Limb (tissue), 2 donors: ENCODE data around the gene COX10.
A peak's percentile ranks its signal among the peaks of the same experiment; 100 is the strongest.
"Not testable (repeated sequence)": the region's sequence is repeated elsewhere in the genome, so short reads cannot be mapped to it uniquely, and the experiment has no call there.

Experiments
- DNase-seq, 2 donors: peaks; one replicate each; pipeline ENCODE4 v3.0.0-alpha.2; 2016; ENCODE audit errors: extremely low spot score in 2 of 2

The COX10 gene

DNA sequence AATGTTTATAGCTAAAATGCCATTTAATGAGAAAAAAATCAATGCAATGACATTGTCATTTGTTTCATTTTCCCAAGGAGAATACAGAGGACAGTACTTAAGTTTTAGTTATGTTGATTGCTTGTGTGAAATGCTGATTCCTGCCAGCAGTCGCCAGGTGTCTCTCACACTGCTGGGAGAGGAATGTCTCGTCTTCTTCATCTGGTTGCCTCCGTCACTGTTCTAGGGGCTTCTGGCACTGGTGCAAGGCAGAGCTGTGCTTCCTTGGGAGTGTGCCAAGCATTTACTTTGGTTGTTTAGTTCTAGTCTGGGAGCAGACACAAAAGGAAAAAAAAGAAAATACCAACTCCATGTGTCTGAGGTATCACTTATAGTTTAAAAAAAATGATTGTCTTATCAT is 107.7 kb downstream of the COX10 start:
- peak; percentile 40 to 44 for DNase-seq

DNA sequence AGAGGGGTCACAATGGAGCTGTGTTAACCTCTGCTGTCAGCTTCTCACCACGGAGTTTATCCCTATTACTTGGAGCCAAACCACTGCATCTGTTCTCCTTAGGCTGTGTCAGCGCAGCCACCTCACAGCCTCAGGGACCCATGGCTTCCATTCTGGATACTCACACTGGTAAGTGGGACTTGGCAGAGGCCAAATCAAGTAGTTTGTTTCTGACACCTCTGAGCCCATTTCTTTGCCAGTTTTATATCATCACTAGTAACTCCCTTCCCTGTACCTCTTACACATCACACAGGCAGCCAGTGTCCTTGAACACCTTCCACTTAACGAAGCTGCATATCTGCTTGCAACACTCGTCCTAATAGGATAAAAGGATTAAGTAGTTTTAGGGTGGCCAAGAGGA is 108.5 kb downstream of the COX10 start:
- DNase-seq, result not testable (repeated sequence)

- DNase-seq, result not testable (repeated sequence)
Observed at GRCh38 chr17:14179951-14180350, 110.6 kb downstream of the COX10 start.

GRCh38 chr17:14182084-14182483 is 112.8 kb downstream of the COX10 start:
- not testable (repeated sequence) for DNase-seq

DNA sequence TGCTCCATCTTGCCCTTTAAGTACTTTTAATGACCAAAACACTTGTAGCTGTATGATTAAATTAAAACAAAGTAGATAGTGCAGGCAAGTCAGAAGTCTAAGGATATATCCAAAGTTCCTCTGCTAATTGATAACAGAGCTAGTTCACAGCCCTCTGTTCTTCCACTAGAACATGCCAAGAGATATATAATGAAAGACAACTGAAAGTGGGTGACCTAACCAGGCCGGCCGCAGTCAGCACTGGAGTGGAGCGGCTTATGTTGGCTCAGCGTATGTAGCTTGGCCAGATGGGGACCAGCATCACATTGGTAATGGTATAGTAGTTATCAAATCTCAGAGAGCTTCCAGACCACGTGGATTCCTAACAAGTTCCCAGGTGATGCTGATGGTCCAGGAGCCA is 115.2 kb downstream of the COX10 start:
- DNase-seq, result not testable (repeated sequence)

DNA sequence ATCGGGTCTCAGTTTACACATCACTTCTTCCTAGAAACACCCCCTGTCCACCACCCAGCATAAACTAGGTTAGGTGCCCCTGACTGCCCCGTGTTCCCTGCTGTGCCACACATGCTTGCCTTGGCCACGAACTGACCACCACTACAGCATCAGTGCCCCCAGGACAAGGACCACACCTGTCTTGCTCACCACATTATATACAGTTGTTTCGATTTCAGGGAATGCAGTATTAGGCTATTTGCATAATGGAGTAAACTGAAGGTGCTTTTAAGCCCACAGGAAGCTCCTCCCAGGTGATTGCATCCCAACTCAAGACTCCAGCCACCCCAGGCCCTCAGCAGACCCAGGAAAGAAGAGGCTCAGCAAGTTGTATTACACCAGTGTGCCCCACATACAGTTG is 117.1 kb downstream of the COX10 start:
- DNase-seq, result not testable (repeated sequence)

DNA sequence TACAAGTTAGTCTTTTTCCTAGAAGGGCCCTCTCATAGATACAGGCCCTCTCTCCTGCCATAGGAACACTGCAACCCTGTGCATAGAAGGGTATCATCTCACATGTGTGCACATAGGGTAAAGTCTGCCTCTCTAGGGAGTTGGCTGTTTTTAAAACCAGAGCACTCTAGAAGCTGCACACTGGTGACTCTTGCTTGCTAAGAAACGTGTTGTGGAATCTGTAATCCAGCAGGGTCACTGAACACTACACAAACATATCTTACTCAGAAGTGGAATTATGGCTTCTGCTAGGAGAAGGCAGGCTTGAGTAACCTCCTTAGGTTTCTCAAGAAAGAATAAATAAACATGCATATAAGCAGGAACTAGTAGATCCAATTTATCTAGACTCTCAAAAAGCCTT is 121.5 kb downstream of the COX10 start:
- DNase-seq, result not testable (repeated sequence)

- not testable (repeated sequence) for DNase-seq
Observed at GRCh38 chr17:14191469-14191868, 122.2 kb downstream of the COX10 start.

DNA sequence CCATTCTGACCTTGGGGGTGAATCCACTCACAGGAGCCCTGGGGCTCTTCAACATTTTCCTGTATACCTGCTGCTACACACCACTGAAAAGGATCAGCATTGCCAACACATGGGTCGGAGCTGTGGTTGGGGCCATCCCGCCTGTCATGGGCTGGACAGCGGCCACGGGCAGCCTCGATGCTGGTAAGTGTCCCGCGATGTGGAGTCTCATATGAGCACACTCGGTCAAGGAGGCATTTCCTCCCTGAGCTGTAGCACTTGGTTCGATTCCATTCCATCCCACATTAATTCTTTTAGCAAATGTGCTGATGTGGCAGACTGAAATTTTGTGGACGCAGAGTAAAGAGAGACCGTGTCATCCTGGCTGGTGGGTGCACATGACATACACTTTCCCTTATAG is 122.7 kb downstream of the COX10 start:
- not testable (repeated sequence) for DNase-seq

- DNase-seq, result not testable (repeated sequence)
Observed at GRCh38 chr17:14192636-14193344, 123.5 kb downstream of the COX10 start.

DNA sequence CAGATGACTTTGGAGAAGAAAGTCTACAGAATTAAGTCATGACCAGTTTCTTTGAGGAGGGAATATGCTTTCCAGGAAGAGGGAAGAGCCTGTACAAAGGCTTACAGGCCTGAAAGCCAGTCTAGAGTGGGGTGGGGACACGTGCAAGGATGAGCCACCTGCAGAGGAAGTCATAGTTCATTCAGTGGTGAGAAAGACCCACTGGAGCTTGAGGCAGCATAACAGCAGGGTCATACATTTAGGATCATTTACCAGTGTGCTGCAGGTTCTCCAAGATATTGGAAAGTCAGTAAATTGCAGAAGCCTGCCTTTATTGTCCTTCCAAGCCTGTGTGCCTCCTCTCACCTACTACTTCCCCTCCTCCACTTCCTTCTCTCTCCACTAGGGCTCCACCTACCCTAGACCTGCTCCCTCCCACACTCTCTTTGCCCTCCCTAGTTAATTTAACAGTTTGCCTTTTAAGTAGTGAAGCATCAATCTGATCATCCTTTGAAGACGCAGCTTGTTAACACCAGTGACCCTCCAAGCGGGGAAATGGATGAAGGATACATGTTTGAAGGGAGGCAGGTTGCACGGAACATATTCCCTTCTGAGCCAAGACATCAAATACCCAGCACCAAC is 127.2 kb downstream of the COX10 start:
- DNase-seq, result no peak

- DNase-seq, result no peak
Observed at GRCh38 chr17:14197057-14197456, 127.8 kb downstream of the COX10 start.

DNA sequence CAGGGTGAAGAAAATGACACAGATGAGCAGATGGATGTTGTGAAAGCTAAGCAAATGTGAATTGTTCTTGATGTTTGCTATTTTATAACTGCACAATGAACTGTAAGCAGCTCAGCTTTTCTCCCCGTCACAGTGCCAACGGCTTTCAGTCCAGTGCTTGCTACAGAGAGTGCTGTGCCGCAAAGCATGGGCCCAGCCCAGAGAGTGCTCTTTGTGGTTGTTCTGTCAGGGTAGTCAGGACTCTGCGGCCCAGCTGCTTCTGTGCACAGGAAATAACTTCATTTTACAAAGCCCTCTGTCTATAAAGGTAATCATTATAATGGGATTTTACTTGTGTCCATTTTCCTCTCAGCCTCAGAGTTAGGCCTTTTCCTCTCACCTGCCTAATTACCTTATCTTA is 128.3 kb downstream of the COX10 start:
- no peak for DNase-seq

DNA sequence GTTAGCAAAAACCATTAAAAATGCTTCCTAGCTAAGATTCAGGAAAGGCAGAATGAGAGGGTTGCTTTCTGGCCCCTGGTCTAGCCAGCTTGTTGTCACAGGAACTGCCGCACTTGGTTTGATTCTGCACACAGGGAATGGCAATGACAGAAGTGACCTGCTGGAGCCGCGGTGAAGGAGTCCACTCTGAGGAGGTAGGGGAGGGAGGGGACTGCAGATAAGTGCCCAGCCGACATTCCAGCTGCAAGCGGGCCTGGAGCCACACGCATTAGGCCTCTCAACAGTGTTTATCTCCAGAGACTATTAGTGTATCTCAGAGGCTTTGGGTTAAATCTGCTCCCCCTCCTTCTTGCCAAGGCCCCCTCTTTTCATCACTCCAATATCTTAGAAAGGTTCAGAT is 128.7 kb downstream of the COX10 start:
- DNase-seq, result no peak

- DNase-seq, result no peak
Observed at GRCh38 chr17:14198575-14198974, 129.3 kb downstream of the COX10 start.

DNA sequence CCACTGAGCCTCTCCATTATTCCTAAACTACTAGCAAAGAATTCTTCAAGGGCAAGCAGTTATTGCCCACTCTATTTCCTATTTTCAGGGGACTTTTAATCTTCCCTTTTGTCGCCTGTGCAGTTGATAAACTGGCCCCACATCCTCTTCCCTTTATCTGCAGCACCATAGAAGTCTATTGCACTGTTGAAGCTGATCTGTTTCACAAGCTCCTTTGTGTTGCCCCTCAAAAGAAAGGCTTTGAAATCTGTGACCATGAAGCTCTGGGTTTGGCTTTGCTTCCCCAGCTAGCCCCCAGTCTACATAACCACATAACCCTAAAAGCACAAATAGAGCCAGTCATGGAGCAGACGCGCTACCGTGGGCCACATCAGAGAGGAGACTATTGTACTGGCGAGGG is 130.3 kb downstream of the COX10 start:
- no peak for DNase-seq

- no peak for DNase-seq
Observed at GRCh38 chr17:14200354-14200753, 131.1 kb downstream of the COX10 start.

DNA sequence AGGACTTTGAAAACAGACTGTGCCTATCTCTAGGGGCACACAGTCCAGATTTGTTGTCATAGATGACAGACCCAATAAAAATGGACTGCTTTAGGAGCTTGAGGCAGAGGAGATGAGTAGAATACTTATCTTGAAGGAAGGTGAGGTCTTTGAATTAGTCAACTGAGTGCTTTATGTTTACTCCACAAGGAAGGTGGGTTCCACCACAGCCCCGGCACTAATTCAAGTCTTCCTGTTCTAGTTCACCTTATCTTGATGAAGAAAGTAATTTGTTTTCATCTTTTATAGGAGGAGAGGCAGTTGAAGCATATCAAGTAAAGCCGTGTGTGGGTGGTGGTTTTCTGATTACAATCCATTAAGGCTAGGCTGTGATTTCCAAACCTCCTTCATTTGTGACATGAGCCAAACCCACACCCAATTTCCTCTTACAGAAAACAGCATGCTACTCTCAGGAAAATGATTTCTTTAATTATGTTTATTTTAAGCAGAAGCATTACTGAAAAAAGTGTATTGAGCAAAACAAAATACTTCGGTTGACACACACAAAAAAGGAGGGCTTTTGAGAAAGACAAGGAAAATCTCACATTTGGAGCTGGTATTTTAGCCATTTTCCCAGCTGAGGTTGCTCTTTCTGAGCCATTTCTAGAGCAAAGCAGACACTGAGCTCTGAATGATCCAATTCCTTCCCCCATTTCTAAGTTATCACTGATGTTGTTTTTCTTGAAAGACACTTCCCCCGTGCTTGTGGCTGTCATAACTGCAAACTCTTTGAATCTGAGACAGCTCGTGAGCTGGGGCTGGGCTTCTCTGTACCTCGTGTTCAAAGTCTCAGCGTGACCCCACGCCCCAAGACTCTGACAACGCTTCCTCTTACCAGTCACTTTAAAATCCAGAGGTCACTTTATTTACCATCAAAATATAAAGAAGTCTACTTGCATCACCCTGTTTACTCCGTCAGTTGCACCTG is 132.0 kb downstream of the COX10 start:
- no peak for DNase-seq

DNA sequence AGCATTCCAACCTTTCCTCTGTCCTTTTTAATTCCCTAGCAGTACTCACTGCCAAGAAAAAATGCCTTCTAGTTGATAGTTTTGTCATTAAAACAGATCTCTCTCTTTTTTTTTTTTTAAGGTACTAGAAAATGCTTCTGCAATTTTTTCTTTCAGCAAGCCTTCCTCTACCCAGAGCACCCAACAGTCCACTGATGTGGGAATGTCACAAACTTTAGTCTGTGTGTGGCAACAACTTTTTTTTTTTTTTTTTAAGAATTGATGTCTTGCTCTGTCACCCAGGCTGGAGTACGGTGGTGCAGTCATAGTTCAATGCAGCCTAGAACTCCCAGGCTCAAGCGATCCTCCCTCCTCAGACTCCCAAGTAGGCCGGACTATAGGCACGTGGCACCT is 132.7 kb downstream of the COX10 start:
- no peak for DNase-seq

DNA sequence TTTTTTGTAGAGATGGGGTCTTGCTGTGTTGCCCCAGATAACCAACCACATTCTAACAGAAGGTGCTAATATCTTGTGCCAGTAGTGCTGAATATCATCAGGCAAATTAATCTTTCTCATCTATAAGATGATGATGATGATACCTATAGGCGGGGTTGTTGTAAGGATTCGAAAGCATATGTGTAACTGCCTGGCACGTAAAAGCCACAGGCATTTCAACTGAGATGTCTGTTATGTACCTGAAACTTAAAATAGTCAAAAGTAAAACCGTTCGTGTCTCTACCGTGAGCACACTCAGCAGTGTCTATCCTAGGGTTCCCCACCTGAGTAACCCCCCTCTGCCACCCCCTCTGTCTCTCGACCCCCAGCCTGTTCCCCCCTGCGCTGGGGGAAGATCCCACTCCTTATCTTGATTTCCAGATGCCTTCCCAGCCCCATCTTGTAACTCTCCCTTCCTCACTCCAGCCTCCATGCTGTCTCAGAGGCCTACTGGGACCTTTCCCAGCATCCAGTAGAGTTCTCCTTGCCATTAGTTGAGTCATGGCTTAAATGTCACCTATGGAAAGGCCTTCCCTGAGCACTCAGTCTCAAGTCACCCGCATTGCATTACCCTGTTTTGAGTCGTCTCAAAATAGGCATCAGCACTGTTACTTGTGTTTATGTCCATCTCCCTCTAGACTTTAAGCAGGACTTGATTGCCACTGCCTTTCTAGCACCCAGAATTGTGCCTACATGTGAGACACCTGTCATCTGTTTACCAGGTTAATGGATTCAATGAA is 133.3 kb downstream of the COX10 start:
- no peak for DNase-seq

DNA sequence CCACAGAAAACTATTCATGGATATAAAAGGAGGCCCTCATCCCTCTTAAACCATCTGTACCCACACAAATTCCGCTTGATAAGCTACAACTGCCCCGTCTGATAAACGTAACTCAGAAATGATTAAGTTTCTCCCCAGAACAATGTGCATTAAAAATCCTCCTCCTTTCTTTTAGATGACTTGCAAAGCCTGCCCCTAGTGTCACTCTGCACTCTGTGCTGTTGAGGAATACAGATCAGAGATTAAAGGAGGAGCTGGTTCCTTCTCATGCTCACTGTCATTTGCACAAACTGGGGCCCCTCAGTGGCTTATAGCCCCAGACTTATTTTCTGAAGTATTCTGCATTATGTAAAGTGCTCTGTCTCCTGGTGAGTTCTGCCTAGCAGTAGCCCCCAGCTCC is 134.1 kb downstream of the COX10 start:
- DNase-seq, result no peak
